Fibroblast of lung (primary cell): ENCODE measurements around the gene CD101.

ENCODE experiments used
- EZH2 ChIP-seq: IDR thresholded peaks from 2 replicates; pipeline ENCODE4 v1.5.1; 2012; ENCODE audit warnings: low read length, control low read depth, mild to moderate bottlenecking; ENCODE audit errors: missing control alignments
- TF ChIP-seq, protein P1 (sequence below), 2 donors: IDR thresholded peaks in 1 of 2; conservative IDR thresholded peaks in 1 of 2; 1 replicate in 1 of 2; 2 replicates in 1 of 2; pipeline ENCODE4 v1.5.1; 2011 to 2012; ENCODE audit warnings: low read length in 2 of 2, control low read depth in 1 of 2, inconsistent platforms in 1 of 2, low read depth in 1 of 2, mild to moderate bottlenecking in 1 of 2

GRCh38 chr1:117069220-117069844, 67.8 kb downstream of the CD101 start:
- TF ChIP-seq, protein P1, sequence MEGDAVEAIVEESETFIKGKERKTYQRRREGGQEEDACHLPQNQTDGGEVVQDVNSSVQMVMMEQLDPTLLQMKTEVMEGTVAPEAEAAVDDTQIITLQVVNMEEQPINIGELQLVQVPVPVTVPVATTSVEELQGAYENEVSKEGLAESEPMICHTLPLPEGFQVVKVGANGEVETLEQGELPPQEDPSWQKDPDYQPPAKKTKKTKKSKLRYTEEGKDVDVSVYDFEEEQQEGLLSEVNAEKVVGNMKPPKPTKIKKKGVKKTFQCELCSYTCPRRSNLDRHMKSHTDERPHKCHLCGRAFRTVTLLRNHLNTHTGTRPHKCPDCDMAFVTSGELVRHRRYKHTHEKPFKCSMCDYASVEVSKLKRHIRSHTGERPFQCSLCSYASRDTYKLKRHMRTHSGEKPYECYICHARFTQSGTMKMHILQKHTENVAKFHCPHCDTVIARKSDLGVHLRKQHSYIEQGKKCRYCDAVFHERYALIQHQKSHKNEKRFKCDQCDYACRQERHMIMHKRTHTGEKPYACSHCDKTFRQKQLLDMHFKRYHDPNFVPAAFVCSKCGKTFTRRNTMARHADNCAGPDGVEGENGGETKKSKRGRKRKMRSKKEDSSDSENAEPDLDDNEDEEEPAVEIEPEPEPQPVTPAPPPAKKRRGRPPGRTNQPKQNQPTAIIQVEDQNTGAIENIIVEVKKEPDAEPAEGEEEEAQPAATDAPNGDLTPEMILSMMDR (conservative IDR thresholded peaks at IDR 0.05 in 1 of 2, IDR thresholded peaks at IDR 0.05 in 1 of 2; ENCODE audit: low read depth in 1 of 2, low read length in 2 of 2), result no peak
- TF ChIP-seq EZH2, result no peak
